Astrocyte (in vitro differentiated cells and primary cell): ENCODE measurements around the gene RPS6KA2. TPM values are rescaled to one million over a fixed set of nuclear protein-coding genes. Genes with fewer than 3 reads are reported as not detected.

ENCODE experiments used
- DNase-seq: peaks from one replicate; pipeline ENCODE4 v3.0.0-alpha.2; 2010; ENCODE audit warnings: low read depth
- FAIRE-seq: peaks from 2 replicates; lab custom pipeline; 2011; peaks lifted over from hg19 to GRCh38; lab: Jason Lieb, UNC
- H2AFZ ChIP-seq: 2 replicates; pipeline ENCODE4 v1.6.0; 2012; ENCODE audit warnings: low read depth, low read length, inconsistent platforms
- H3K27ac ChIP-seq: 2 replicates; pipeline ENCODE4 v1.5.1; 2011; ENCODE audit warnings: low read depth, low read length, inconsistent platforms
- H3K27me3 ChIP-seq: 2 replicates; pipeline ENCODE4 v1.6.0; 2011; ENCODE audit warnings: low read length, inconsistent platforms; ENCODE audit not compliant: insufficient read depth
- H3K36me3 ChIP-seq: 2 replicates; pipeline ENCODE4 v1.5.1; 2011; ENCODE audit warnings: low read length, inconsistent platforms; ENCODE audit not compliant: insufficient read depth
- H3K4me1 ChIP-seq: 2 replicates; pipeline ENCODE4 v1.5.1; 2011; ENCODE audit warnings: low read length, inconsistent platforms; ENCODE audit not compliant: insufficient read depth
- H3K4me2 ChIP-seq: 2 replicates; pipeline ENCODE4 v1.6.0; 2012; ENCODE audit warnings: low read length, inconsistent platforms
- H3K4me3 ChIP-seq: 2 replicates; pipeline ENCODE4 v1.5.1; 2011; ENCODE audit warnings: low read depth, mild to moderate bottlenecking, low read length, inconsistent platforms; ENCODE audit not compliant: insufficient read depth
- H3K79me2 ChIP-seq: 2 replicates; pipeline ENCODE4 v1.6.0; 2012; ENCODE audit warnings: mild to moderate bottlenecking, low read length, inconsistent platforms; ENCODE audit not compliant: insufficient read depth
- H3K9ac ChIP-seq: 2 replicates; pipeline ENCODE4 v1.6.0; 2012; ENCODE audit warnings: mild to moderate bottlenecking, low read length, inconsistent platforms
- H3K9me3 ChIP-seq: 2 replicates; pipeline ENCODE4 v1.5.1; 2012; ENCODE audit warnings: low read depth, mild to moderate bottlenecking, low read length, inconsistent platforms; ENCODE audit not compliant: insufficient read depth
- H4K20me1 ChIP-seq: 2 replicates; pipeline ENCODE4 v1.6.0; 2012; ENCODE audit warnings: low read length, inconsistent platforms; ENCODE audit not compliant: insufficient read depth
- H3K27ac Mint-ChIP-seq: one replicate; pipeline ENCODE4 v1.8.0; 2021; ENCODE audit warnings: mild to moderate bottlenecking, mixed read lengths; ENCODE audit not compliant: unreplicated experiment
- H3K27me3 Mint-ChIP-seq: one replicate; pipeline ENCODE4 v1.8.0; 2021; ENCODE audit warnings: low read depth, mixed read lengths; ENCODE audit not compliant: unreplicated experiment
- H3K36me3 Mint-ChIP-seq: one replicate; pipeline ENCODE4 v1.8.0; 2021; ENCODE audit warnings: low read depth, mixed read lengths; ENCODE audit not compliant: unreplicated experiment
- H3K4me1 Mint-ChIP-seq: one replicate; pipeline ENCODE4 v1.8.0; 2021; ENCODE audit warnings: low read depth, mixed read lengths; ENCODE audit not compliant: unreplicated experiment
- H3K4me3 Mint-ChIP-seq: one replicate; pipeline ENCODE4 v1.8.0; 2021; ENCODE audit warnings: mild to moderate bottlenecking, moderate library complexity, mixed read lengths; ENCODE audit not compliant: unreplicated experiment
- H3K9me3 Mint-ChIP-seq: one replicate; pipeline ENCODE4 v1.8.0; 2021; ENCODE audit warnings: mild to moderate bottlenecking, mixed read lengths; ENCODE audit not compliant: unreplicated experiment
- CTCF ChIP-seq: IDR thresholded peaks from 2 replicates; pipeline ENCODE4 v1.5.1; 2011; ENCODE audit warnings: low read depth, mild to moderate bottlenecking, inconsistent platforms, low read length, moderate library complexity; ENCODE audit not compliant: insufficient read depth
- EZH2 ChIP-seq: IDR thresholded peaks from 2 replicates; pipeline ENCODE4 v1.6.1; 2012; ENCODE audit warnings: mild to moderate bottlenecking, low read length, inconsistent platforms; ENCODE audit not compliant: insufficient read depth
- total RNA-seq: library from RNA; stranded (reverse); gene quantifications from 2 replicates; pipeline ENCODE4 v1.2.1, GENCODE V29; 2021

Gene RPS6KA2
- total RNA-seq, 1 donor from 2014 or later, result 33.5 TPM

DNA sequence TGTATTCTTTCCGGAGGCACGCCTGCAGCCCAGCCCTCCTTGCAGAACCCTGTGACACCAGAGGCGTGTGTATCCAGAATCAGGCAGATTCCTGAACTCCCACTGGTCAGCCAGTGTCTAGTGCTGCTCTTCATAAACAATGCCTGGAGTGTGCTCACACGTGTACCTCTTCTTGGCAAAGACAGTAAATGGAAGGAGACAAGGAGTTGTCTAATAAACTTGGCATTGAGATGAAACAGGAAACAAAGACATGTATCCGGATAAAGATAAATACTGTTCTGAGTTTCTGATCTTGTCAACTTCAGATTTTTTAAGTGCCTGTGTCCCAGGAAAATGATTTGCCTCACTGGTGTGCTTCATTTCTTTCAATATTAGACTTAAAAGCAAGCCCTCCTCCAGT, 1.7 kb downstream of the RPS6KA2 start:
- Mint-ChIP-seq H3K27ac (peak overlapping the region; percentile 96), H3K4me3 (peak overlapping the region; percentile 91), H3K36me3 (no peaks in the 10 kb centered on the region), H3K27me3 (no peaks in the 10 kb centered on the region), H3K9me3 (no peaks in the 10 kb centered on the region), H3K4me1 (peaks cover 50% of the 10 kb centered on the region)
- Histone ChIP-seq H3K27ac (peak overlapping the region; percentile 66), H3K4me3 (peak overlapping the region; percentile 88), H3K9ac (peak overlapping the region; percentile 93), H3K4me2 (peak overlapping the region; percentile 96), H3K9me3 (no peaks in the 10 kb centered on the region), H3K79me2 (peaks cover 53% of the 10 kb centered on the region), H2AFZ (no peak overlapping the region), H4K20me1 (no peaks in the 10 kb centered on the region), H3K36me3 (no peaks in the 10 kb centered on the region), H3K4me1 (peaks cover 55% of the 10 kb centered on the region), H3K27me3 (no peaks in the 10 kb centered on the region)
- FAIRE-seq (no peak), DNase-seq (no peak)
- TF ChIP-seq CTCF (no peak), EZH2 (no peak)

- no peak overlapping the region for H3K4me3 Mint-ChIP-seq
- DNase-seq, result peak; percentile 63
These were observed 2.8 kb downstream of the RPS6KA2 start for GRCh38 chr6:166624275-166624674.

More at GRCh38 chr6:166624275-166624674, 2.8 kb downstream of the RPS6KA2 start:
- Mint-ChIP-seq H3K27me3 (no peaks in the 10 kb centered on the region), H3K36me3 (no peaks in the 10 kb centered on the region), H3K9me3 (no peaks in the 10 kb centered on the region), H3K4me1 (peaks cover 51% of the 10 kb centered on the region), H3K27ac (peak overlapping the region; percentile 41)
- no peaks in the 10 kb centered on the region for H3K9me3 ChIP-seq
- no peak for TF ChIP-seq CTCF
- TF ChIP-seq EZH2, result no peak
- H3K36me3 ChIP-seq, result no peaks in the 10 kb centered on the region
- no peaks in the 10 kb centered on the region for H3K27me3 ChIP-seq
- no peak overlapping the region for H3K27ac ChIP-seq
- no peak overlapping the region for H3K9ac ChIP-seq
- H3K79me2 ChIP-seq, result peaks cover 53% of the 10 kb centered on the region
- no peak for FAIRE-seq
- no peak overlapping the region for H3K4me3 ChIP-seq
- H3K4me2 ChIP-seq, result peak overlapping the region; percentile 26
- H3K4me1 ChIP-seq, result peaks cover 56% of the 10 kb centered on the region
- no peaks in the 10 kb centered on the region for H4K20me1 ChIP-seq
- H2AFZ ChIP-seq, result no peak overlapping the region
